HCEC 1CT (cell line): ENCODE results near the gene CCR5.
A peak's percentile ranks its signal among the peaks of the same experiment; 100 is the strongest.

Source experiments
- DNase-seq: peaks from one replicate; pipeline ENCODE4 v3.0.0-alpha.2; 2017

Gene CCR5

DNA sequence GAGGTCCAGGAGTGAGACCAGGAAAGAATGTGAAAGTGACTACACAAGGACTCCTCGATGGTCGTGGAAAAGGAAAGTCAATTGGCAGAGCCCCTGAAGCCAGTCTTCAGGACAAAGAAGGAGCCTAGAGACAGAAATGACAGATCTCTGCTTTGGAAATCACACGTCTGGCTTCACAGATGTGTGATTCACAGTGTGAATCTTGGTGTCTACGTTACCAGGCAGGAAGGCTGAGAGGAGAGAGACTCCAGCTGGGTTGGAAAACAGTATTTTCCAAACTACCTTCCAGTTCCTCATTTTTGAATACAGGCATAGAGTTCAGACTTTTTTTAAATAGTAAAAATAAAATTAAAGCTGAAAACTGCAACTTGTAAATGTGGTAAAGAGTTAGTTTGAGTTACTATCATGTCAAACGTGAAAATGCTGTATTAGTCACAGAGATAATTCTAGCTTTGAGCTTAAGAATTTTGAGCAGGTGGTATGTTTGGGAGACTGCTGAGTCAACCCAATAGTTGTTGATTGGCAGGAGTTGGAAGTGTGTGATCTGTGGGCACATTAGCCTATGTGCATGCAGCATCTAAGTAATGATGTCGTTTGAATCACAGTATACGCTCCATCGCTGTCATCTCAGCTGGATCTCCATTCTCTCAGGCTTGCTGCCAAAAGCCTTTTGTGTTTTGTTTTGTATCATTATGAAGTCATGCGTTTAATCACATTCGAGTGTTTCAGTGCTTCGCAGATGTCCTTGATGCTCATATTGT is 10.8 kb upstream of the CCR5 start:
- peak; percentile 50 for DNase-seq

- DNase-seq, result no peak
These were observed 9.8 kb upstream of the CCR5 start for GRCh38 chr3:46360907-46361306.

GRCh38 chr3:46361408-46362283 is 9.1 kb upstream of the CCR5 start:
- no peak for DNase-seq

DNA sequence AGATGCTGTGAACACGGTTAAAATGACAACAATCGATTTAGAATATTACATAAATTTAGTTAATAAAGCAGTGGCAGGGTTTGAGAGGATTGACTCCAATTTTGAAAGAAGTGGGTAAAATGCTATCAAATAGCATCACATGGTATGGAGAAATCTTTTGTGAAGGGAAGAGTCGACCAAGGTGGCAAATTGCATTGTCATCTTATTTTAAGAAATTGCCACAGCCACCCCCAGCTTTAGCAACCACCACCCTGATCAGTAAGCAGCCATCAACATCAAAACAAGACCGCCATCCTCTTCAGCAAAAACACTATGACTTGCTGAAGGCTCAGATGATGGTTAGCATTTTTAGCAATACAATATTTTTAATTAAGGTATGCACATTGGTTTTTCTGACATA is 5.7 kb upstream of the CCR5 start:
- DNase-seq, result no peak

DNA sequence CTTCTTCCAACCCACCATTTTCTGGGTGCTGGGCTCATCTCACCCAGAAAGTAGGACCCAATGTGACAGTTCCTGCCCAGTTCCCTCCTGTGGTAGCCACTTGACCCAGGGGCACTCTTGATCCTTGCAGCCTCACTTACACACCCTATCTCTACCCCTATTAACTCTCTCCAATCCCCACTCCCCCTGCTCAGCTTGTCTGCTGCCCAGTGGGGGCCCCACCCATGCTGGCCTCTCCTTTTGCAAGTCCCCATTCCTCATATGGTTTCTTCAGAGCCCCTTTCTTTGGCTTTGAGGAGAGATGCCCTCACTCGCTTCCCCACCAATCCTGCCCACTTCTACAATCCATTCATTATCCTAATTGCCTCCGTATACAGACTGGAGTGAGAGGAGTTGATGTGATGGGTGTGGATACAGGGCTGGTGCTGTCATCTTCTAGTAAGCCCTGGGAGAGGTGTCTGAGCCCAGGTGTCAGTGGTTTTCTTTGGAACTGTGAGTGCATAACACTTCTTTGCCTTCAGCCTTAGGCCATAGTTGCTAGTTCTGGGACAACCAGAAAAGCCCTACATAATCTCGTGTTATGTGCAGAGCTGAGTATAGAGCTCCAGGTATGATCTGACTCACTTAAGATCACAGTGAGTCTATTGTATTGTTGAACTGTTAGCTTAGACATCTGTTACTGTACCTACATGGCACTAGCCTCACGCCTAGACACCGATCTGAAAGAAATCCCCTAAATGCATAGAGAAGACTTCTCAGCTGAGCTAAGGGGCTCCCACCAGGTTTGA is 4.8 kb upstream of the CCR5 start:
- no peak for DNase-seq

GRCh38 chr3:46367811-46368210 is 2.9 kb upstream of the CCR5 start:
- DNase-seq, result no peak

GRCh38 chr3:46368569-46368968 is 2.2 kb upstream of the CCR5 start:
- peak; percentile 27 for DNase-seq

DNA sequence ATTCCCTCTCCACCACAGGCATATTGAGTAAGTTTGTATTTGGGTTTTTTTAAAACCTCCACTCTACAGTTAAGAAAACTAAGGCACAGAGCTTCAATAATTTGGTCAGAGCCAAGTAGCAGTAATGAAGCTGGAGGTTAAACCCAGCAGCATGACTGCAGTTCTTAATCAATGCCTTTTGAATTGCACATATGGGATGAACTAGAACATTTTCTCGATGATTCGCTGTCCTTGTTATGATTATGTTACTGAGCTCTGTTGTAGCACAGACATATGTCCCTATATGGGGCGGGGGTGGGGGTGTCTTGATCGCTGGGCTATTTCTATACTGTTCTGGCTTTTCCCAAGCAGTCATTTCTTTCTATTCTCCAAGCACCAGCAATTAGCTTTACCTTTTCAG is 1.6 kb upstream of the CCR5 start:
- DNase-seq, result no peak

GRCh38 chr3:46369675-46370132 is 1.0 kb upstream of the CCR5 start:
- no peak for DNase-seq

DNA sequence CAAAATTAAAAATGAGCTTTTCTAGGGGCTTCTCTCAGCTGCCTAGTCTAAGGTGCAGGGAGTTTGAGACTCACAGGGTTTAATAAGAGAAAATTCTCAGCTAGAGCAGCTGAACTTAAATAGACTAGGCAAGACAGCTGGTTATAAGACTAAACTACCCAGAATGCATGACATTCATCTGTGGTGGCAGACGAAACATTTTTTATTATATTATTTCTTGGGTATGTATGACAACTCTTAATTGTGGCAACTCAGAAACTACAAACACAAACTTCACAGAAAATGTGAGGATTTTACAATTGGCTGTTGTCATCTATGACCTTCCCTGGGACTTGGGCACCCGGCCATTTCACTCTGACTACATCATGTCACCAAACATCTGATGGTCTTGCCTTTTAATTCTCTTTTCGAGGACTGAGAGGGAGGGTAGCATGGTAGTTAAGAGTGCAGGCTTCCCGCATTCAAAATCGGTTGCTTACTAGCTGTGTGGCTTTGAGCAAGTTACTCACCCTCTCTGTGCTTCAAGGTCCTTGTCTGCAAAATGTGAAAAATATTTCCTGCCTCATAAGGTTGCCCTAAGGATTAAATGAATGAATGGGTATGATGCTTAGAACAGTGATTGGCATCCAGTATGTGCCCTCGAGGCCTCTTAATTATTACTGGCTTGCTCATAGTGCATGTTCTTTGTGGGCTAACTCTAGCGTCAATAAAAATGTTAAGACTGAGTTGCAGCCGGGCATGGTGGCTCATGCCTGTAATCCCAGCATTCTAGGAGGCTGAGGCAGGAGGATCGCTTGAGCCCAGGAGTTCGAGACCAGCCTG is 984 bp downstream of the CCR5 start:
- no peak for DNase-seq

DNA sequence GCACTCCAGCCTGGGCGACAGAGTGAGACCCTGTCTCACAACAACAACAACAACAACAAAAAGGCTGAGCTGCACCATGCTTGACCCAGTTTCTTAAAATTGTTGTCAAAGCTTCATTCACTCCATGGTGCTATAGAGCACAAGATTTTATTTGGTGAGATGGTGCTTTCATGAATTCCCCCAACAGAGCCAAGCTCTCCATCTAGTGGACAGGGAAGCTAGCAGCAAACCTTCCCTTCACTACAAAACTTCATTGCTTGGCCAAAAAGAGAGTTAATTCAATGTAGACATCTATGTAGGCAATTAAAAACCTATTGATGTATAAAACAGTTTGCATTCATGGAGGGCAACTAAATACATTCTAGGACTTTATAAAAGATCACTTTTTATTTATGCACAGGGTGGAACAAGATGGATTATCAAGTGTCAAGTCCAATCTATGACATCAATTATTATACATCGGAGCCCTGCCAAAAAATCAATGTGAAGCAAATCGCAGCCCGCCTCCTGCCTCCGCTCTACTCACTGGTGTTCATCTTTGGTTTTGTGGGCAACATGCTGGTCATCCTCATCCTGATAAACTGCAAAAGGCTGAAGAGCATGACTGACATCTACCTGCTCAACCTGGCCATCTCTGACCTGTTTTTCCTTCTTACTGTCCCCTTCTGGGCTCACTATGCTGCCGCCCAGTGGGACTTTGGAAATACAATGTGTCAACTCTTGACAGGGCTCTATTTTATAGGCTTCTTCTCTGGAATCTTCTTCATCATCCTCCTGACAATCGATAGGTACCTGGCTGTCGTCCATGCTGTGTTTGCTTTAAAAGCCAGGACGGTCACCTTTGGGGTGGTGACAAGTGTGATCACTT is 2.0 kb downstream of the CCR5 start:
- DNase-seq, result peak; percentile 60

DNA sequence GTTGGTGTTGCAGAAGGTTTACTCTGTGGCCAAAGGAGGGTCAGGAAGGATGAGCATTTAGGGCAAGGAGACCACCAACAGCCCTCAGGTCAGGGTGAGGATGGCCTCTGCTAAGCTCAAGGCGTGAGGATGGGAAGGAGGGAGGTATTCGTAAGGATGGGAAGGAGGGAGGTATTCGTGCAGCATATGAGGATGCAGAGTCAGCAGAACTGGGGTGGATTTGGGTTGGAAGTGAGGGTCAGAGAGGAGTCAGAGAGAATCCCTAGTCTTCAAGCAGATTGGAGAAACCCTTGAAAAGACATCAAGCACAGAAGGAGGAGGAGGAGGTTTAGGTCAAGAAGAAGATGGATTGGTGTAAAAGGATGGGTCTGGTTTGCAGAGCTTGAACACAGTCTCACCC is 4.0 kb downstream of the CCR5 start:
- DNase-seq, result no peak

GRCh38 chr3:46375218-46375617 is 4.5 kb downstream of the CCR5 start:
- no peak for DNase-seq

GRCh38 chr3:46375814-46376213 is 5.1 kb downstream of the CCR5 start:
- no peak for DNase-seq

DNA sequence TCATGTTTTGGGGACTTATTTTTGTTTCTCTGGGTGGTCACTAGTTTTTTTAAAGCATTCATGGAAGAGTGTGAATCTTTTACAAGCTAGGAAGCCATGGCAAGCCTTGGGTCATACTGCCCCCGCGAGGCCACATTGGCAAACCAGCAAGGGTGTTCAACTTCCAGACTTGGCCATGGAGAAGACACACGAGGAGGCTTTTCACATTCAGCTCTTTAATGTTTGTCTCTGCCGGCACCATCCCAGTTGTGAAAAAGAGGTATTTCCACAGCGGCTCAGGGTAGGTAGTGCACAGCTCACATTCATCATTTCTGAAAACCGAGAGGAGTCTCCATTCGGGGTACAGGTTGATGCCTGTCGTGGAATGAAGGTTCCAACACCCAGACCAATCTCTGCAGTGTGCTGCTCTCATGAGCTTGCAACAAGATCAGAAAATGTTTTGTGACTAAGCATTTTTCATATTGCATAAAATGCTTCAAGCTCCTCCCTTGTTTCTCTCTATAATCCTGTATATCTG is 7.7 kb downstream of the CCR5 start:
- peak; percentile 59 for DNase-seq

GRCh38 chr3:46380471-46381221 is 9.9 kb downstream of the CCR5 start:
- DNase-seq, result no peak

DNA sequence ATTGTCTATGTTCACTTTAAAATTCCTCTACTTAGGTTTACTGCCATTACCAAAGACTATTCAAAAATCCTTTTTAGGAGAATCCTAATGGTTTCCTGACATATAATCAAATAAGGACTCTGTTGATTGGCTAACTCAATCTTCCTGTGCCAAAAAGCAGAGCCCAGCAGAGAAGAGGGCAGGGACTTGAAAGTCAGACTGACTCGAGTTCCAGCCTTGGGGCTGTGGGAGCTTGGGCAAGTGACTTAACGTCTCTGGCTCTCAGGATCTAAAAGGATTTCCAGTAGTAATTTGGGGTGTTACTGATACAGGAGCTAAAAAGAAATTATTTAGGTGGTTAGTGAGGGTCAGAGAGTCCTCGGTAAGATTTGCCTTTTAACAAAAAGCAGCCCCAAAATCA is 10.9 kb downstream of the CCR5 start:
- no peak for DNase-seq

DNA sequence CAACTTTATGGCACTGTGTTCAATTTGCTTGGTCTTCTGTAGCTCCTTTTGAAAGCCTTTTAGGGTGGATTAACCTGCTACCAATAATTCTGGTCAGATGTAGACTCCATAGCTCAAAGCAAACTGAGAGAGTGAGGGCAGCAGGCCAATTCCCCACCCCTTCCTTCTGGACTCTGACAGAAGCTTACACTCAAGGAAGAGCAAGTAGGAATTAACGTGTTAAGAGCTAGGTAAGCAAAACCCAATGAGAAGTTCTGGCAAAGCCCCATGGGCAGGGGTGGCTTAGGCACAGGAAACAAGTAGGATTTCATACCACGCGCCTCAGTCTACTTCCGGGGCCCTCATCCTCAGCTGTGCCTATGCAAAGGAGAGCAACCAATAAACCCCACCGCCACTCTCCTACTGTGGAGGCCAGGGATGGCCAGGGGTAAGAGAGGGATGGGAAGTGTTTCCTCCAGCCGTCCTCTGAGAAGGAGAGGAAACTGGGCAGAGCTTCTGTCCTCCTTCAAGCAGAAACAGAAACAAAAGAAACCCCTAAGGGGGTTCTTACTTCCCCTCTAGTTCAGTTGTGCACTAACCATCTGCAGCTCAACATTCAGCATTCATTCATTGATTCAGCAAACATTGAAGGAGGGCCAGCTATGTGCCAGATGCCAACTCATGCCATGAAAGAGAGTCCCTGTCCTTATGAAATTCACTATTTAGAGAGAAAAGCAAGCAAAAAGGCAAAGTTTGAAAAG is 12.6 kb downstream of the CCR5 start:
- no peak for DNase-seq

DNA sequence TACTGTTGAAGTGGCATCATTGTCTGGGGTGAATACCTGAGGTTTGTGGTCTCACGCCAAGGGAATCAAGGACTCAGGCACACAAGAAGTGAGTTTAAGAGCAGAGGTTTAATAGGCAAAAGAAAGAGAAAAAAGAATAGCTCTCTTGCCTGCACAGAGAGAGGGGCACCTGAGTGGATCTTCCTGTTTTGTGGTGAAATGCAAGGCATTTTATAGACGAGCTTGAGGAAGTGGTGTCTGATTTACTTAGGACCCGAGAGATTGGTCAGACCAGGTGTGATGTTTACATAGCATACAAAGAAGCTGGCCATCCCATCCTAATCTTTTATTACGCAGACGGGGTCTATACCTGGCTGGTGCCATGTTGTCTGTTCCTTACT is 13.2 kb downstream of the CCR5 start:
- no peak for DNase-seq

- DNase-seq, result peak; percentile 72
These were observed 15.5 kb downstream of the CCR5 start for GRCh38 chr3:46386205-46386604.
